ENCODE measurements around the gene TMEFF2. TPM values are rescaled to one million over a fixed set of nuclear protein-coding genes. Genes with fewer than 3 reads are reported as not detected.

TMEFF2 gene
- total and polyA plus RNA-seq, 2 experiments from 2014 or later = 0.15 to 1.3 TPM

DNA sequence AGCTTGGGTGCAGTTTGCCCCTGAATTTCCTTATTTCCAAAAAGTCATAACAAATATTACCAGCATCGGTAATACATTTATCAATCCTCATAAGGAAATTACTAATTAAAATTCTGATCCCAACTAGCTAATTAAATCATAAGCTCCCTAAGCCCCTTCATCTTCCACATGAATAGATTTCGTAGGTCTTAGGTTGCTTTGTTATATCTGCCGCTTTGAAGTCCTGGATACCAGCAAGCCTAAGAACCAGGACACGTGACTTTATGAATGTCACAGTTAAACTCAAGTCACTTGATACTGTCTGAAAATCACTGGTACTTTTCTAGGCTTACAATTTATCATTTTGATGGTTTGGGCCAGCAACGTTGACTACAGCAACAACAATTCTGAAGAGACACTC lies 213.0 kb downstream of the TMEFF2 start:
- Histone ChIP-seq H3K27me3 (no peaks in the 10 kb centered on the region), H3K4me1 (ENCODE audit: low read depth) (no peaks in the 10 kb centered on the region), H3K4me3 (no peak overlapping the region), H3K9me3 (ENCODE audit: low read depth) (no peaks in the 10 kb centered on the region), H3K36me3 (no peaks in the 10 kb centered on the region), H3K27ac (no peak overlapping the region)
- TF ChIP-seq, protein P1, sequence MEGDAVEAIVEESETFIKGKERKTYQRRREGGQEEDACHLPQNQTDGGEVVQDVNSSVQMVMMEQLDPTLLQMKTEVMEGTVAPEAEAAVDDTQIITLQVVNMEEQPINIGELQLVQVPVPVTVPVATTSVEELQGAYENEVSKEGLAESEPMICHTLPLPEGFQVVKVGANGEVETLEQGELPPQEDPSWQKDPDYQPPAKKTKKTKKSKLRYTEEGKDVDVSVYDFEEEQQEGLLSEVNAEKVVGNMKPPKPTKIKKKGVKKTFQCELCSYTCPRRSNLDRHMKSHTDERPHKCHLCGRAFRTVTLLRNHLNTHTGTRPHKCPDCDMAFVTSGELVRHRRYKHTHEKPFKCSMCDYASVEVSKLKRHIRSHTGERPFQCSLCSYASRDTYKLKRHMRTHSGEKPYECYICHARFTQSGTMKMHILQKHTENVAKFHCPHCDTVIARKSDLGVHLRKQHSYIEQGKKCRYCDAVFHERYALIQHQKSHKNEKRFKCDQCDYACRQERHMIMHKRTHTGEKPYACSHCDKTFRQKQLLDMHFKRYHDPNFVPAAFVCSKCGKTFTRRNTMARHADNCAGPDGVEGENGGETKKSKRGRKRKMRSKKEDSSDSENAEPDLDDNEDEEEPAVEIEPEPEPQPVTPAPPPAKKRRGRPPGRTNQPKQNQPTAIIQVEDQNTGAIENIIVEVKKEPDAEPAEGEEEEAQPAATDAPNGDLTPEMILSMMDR (IDR thresholded peaks at IDR 0.05; ENCODE audit: low read depth, low read length) = no peak
- no peak for DNase-seq (ENCODE audit: low read depth in 1 of 2, low spot score in 1 of 2)

GRCh38 chr2:191980483-191980882 lies 214.2 kb downstream of the TMEFF2 start:
- no peaks in the 10 kb centered on the region for H3K4me1 ChIP-seq (ENCODE audit: low read depth)
- H3K4me3 ChIP-seq = no peak overlapping the region
- H3K36me3 ChIP-seq = no peaks in the 10 kb centered on the region
- H3K27me3 ChIP-seq = no peaks in the 10 kb centered on the region
- TF ChIP-seq, protein P1 (IDR thresholded peaks at IDR 0.05; ENCODE audit: low read depth, low read length) = no peak
- DNase-seq (ENCODE audit: low read depth in 1 of 2, low spot score in 1 of 2) = no peak
- no peaks in the 10 kb centered on the region for H3K9me3 ChIP-seq (ENCODE audit: low read depth)
- no peak overlapping the region for H3K27ac ChIP-seq

DNA sequence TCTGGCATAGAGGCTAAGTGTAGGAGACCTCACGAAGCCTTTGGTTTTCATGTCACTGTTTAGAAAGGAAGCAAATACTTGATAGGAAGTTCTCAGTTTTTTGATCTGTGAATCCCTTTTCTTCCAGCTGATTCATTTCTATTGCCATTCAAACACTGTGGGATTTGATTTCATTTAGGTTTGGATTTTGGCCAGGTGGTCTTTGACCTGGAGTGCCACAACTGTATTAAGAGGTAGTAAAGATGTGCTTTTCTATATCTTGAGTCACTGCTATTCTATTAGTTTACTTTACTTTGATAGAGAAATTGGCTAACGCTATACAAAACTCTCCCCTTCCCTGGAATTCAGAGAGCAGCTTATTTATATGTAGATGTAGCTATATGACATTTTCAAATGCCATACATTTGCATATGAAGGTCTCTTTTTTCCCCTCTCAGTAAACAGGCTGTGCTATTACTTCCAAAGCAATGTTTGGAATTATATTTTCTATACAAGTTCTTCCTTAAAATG lies 215.5 kb downstream of the TMEFF2 start:
- Histone ChIP-seq H3K36me3 (no peaks in the 10 kb centered on the region), H3K27me3 (no peaks in the 10 kb centered on the region), H3K27ac (no peak overlapping the region), H3K4me3 (no peak overlapping the region), H3K4me1 (ENCODE audit: low read depth) (no peaks in the 10 kb centered on the region), H3K9me3 (ENCODE audit: low read depth) (no peaks in the 10 kb centered on the region)
- no peak for DNase-seq (ENCODE audit: low read depth in 1 of 2, low spot score in 1 of 2)
- TF ChIP-seq, protein P1 (IDR thresholded peaks at IDR 0.05; ENCODE audit: low read depth, low read length) = no peak

- Histone ChIP-seq H3K9me3 (ENCODE audit: low read depth) (no peaks in the 10 kb centered on the region), H3K27ac (no peak overlapping the region), H3K27me3 (no peaks in the 10 kb centered on the region), H3K36me3 (no peaks in the 10 kb centered on the region), H3K4me3 (no peak overlapping the region), H3K4me1 (ENCODE audit: low read depth) (no peaks in the 10 kb centered on the region)
- DNase-seq (ENCODE audit: low read depth in 1 of 2, low spot score in 1 of 2) = no peak
- TF ChIP-seq, protein P1 (IDR thresholded peaks at IDR 0.05; ENCODE audit: low read depth, low read length) = no peak
Observed at GRCh38 chr2:191977754-191978153, 217.0 kb downstream of the TMEFF2 start.

- Histone ChIP-seq H3K27me3 (no peaks in the 10 kb centered on the region), H3K27ac (no peak overlapping the region), H3K9me3 (ENCODE audit: low read depth) (no peaks in the 10 kb centered on the region), H3K36me3 (no peaks in the 10 kb centered on the region), H3K4me3 (no peak overlapping the region), H3K4me1 (ENCODE audit: low read depth) (no peaks in the 10 kb centered on the region)
- DNase-seq (ENCODE audit: low read depth in 1 of 2, low spot score in 1 of 2) = peak in 1 of 2 donors; percentile 76
- TF ChIP-seq, protein P1 (IDR thresholded peaks at IDR 0.05; ENCODE audit: low read depth, low read length) = no peak
Observed at GRCh38 chr2:191976436-191976835, 218.3 kb downstream of the TMEFF2 start.

GRCh38 chr2:191974676-191975075 lies 220.1 kb downstream of the TMEFF2 start:
- Histone ChIP-seq H3K27ac (no peak overlapping the region), H3K4me1 (ENCODE audit: low read depth) (no peaks in the 10 kb centered on the region), H3K36me3 (no peaks in the 10 kb centered on the region), H3K4me3 (no peak overlapping the region), H3K27me3 (no peaks in the 10 kb centered on the region), H3K9me3 (ENCODE audit: low read depth) (no peaks in the 10 kb centered on the region)
- no peak for DNase-seq (ENCODE audit: low read depth in 1 of 2, low spot score in 1 of 2)
- TF ChIP-seq, protein P1 (IDR thresholded peaks at IDR 0.05; ENCODE audit: low read depth, low read length) = no peak

Data from cardiac muscle cell (in vitro differentiated cells and primary cell).